Measurements from ENCODE around the gene SP8.
A peak's percentile ranks its signal among the peaks of the same experiment; 100 is the strongest.

The SP8 gene

GRCh38 chr7:20793694-20794394 is 7.2 kb upstream of the SP8 start:
- DNase-seq, result no peak

- DNase-seq, result peak in 1 of 14 donors; percentile 2
Measured at GRCh38 chr7:20793248-20793647, 6.6 kb upstream of the SP8 start.

GRCh38 chr7:20791538-20792434 is 5.1 kb upstream of the SP8 start:
- DNase-seq, result no peak

- DNase-seq, result no peak
Measured at GRCh38 chr7:20790375-20790774, 3.7 kb upstream of the SP8 start.

- DNase-seq, result no peak
Measured at GRCh38 chr7:20788420-20788990, 1.8 kb upstream of the SP8 start.

GRCh38 chr7:20787660-20788419 is 1.2 kb upstream of the SP8 start:
- DNase-seq, result no peak

GRCh38 chr7:20786421-20786778 is 286 bp downstream of the SP8 start:
- DNase-seq, result no peak

- DNase-seq, result no peak
Measured at GRCh38 chr7:20786049-20786412, 655 bp downstream of the SP8 start.

GRCh38 chr7:20785157-20786048 is 1.3 kb downstream of the SP8 start:
- DNase-seq, result peak in 1 of 14 donors; percentile 6

GRCh38 chr7:20784388-20785156 is 2.1 kb downstream of the SP8 start:
- DNase-seq, result peak in 1 of 14 donors; percentile 22

- DNase-seq, result peak in 2 of 14 donors; percentile 20 to 36
Measured at GRCh38 chr7:20783700-20784387, 2.8 kb downstream of the SP8 start.

GRCh38 chr7:20783125-20783699 is 3.5 kb downstream of the SP8 start:
- no peak for DNase-seq

GRCh38 chr7:20779041-20779440 is 7.6 kb downstream of the SP8 start:
- DNase-seq, result no peak

- DNase-seq, result peak in 4 of 14 donors; percentile 21 to 52 (median 28)
Measured at GRCh38 chr7:20778063-20778721, 8.5 kb downstream of the SP8 start.

GRCh38 chr7:20777377-20778062 is 9.2 kb downstream of the SP8 start:
- no peak for DNase-seq

GRCh38 chr7:20776942-20777341 is 9.7 kb downstream of the SP8 start:
- DNase-seq, result no peak

GRCh38 chr7:20776214-20776911 is 10.3 kb downstream of the SP8 start:
- DNase-seq, result no peak

GRCh38 chr7:20754001-20754400 is 32.7 kb downstream of the SP8 start:
- DNase-seq, result no peak

Data from C1 segment of cervical spinal cord (tissue), 14 donors.